Kidney (tissue), 14 donors: ENCODE results near the gene AHCY. TPM values are rescaled to one million over a fixed set of nuclear protein-coding genes. Genes with fewer than 3 reads are reported as not detected.

Experiments
- DNase-seq, 5 donors: peaks; one replicate each; pipeline ENCODE4 v3.0.0-alpha.2; 2013 to 2020
- FAIRE-seq: peaks from 2 replicates; lab custom pipeline; 2012; peaks lifted over from hg19 to GRCh38; lab: Jason Lieb, UNC
- H3K27ac ChIP-seq, 2 donors: one replicate each; pipeline ENCODE4 v1.7.0; 2013; ENCODE audit warnings: low read depth in 2 of 2, low read length in 2 of 2, inconsistent platforms in 1 of 2
- H3K27me3 ChIP-seq: one replicate; pipeline ENCODE4 v1.7.1; 2013; ENCODE audit warnings: low read length, inconsistent platforms; ENCODE audit not compliant: control insufficient read depth, insufficient read depth
- H3K36me3 ChIP-seq, 3 donors: one replicate each; pipeline versions ENCODE4 v1.7.0 to v1.7.1; 2013; ENCODE audit warnings: low read length in 3 of 3, control low read depth in 1 of 3, inconsistent platforms in 1 of 3; ENCODE audit not compliant: insufficient read depth in 3 of 3, control insufficient read depth in 2 of 3
- H3K4me1 ChIP-seq, 3 donors: one replicate each; pipeline versions ENCODE4 v1.7.0 to v1.7.1; 2013; ENCODE audit warnings: low read length in 3 of 3, inconsistent platforms in 1 of 3, low read depth in 1 of 3; ENCODE audit not compliant: control insufficient read depth in 2 of 3, insufficient read depth in 2 of 3
- H3K4me3 ChIP-seq, 3 donors: one replicate each; pipeline versions ENCODE4 v1.7.0 to v1.8.1; 2013; ENCODE audit warnings: low read length in 3 of 3, control low read depth in 1 of 3, inconsistent platforms in 1 of 3
- H3K9ac ChIP-seq, 3 donors: one replicate each; pipeline versions ENCODE4 v1.7.0 to v1.7.1; 2013; ENCODE audit warnings: low read length in 3 of 3, control low read depth in 1 of 3, inconsistent platforms in 1 of 3
- H3K9me3 ChIP-seq, 3 donors: one replicate each; pipeline versions ENCODE4 v1.7.0 to v1.7.1; 2013; ENCODE audit warnings: low read length in 3 of 3, control low read depth in 1 of 3, inconsistent platforms in 1 of 3; ENCODE audit not compliant: control insufficient read depth in 2 of 3, insufficient read depth in 1 of 3
- intact Hi-C: fragments of 100-400 bp; cut with DNase I; formaldehyde crosslinking; loops from one replicate; pipeline ENCODE4 v1.11.1; 2022
- polyA plus RNA-seq: library from polyadenylated mRNA; stranded (reverse); fragments of 350-450 nt; fragmentation: Illumina TruSeq; extraction: RNeasy Lipid Tissue Mini Kit (QIAGEN cat#74804); gene quantifications from one replicate; pipeline ENCODE4 v1.2.3, GENCODE V29; 2014; ENCODE audit warnings: low read depth, low replicate concordance; ENCODE audit not compliant: insufficient read depth
- total RNA-seq: library from RNA; stranded (reverse); fragmentation: NEBNext Ultra II Directional; extraction: Animal tissue kit (Norgen Biotek cat#: 25700); gene quantifications from one replicate; pipeline ENCODE4 v1.2.1, GENCODE V29; 2021
- TF ChIP-seq, protein P1 (sequence below): IDR thresholded peaks from 3 replicates; pipeline ENCODE4 v1.5.1; 2012; ENCODE audit warnings: mild to moderate bottlenecking, moderate library complexity, borderline replicate concordance; ENCODE audit not compliant: insufficient read depth; ENCODE audit errors: extremely low read depth
- donor health status: control.
- donor health status: control.
- donor health status: control.
- donor health status: control.
- donor health status: control.
- donor health status: DM: yes; HTN: yes; CAD: no.
- donor health status: Normal renal cell carcinoma (clear cell type).

The AHCY gene
- total and polyA plus RNA-seq, 2 donors from 2014 or later = 70.3 to 144 TPM

GRCh38 chr20:34337982-34338726 lies 35.0 kb upstream of the AHCY start:
- intact Hi-C loops = no loop called here

GRCh38 chr20:34337544-34337943 lies 34.4 kb upstream of the AHCY start:
- DNase-seq (no peak), FAIRE-seq (no peak)
- intact Hi-C loops = no loop called here
- Histone ChIP-seq H3K27ac (no peak overlapping the region), H3K9ac (no peak overlapping the region), H3K4me3 (no peak overlapping the region), H3K4me1 (no peaks in the 10 kb centered on the region), H3K36me3 (no peaks in the 10 kb centered on the region), H3K9me3 (no peaks in the 10 kb centered on the region), H3K27me3 (no peaks in the 10 kb centered on the region)
- TF ChIP-seq, protein P1, sequence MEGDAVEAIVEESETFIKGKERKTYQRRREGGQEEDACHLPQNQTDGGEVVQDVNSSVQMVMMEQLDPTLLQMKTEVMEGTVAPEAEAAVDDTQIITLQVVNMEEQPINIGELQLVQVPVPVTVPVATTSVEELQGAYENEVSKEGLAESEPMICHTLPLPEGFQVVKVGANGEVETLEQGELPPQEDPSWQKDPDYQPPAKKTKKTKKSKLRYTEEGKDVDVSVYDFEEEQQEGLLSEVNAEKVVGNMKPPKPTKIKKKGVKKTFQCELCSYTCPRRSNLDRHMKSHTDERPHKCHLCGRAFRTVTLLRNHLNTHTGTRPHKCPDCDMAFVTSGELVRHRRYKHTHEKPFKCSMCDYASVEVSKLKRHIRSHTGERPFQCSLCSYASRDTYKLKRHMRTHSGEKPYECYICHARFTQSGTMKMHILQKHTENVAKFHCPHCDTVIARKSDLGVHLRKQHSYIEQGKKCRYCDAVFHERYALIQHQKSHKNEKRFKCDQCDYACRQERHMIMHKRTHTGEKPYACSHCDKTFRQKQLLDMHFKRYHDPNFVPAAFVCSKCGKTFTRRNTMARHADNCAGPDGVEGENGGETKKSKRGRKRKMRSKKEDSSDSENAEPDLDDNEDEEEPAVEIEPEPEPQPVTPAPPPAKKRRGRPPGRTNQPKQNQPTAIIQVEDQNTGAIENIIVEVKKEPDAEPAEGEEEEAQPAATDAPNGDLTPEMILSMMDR = no peak

More at GRCh38 chr20:34337982-34338726, 35.0 kb upstream of the AHCY start:
- H3K27ac ChIP-seq = no peak overlapping the region
- no peak overlapping the region for H3K9ac ChIP-seq
- no peak overlapping the region for H3K4me3 ChIP-seq
- FAIRE-seq (no peak), DNase-seq (no peak)
- H3K27me3 ChIP-seq = no peaks in the 10 kb centered on the region
- no peaks in the 10 kb centered on the region for H3K9me3 ChIP-seq
- H3K36me3 ChIP-seq = no peaks in the 10 kb centered on the region
- TF ChIP-seq, protein P1 = no peak
- H3K4me1 ChIP-seq = no peaks in the 10 kb centered on the region

- FAIRE-seq (no peak), DNase-seq (no peak)
- intact Hi-C loops = no loop called here
- Histone ChIP-seq H3K4me1 (no peaks in the 10 kb centered on the region), H3K9me3 (no peaks in the 10 kb centered on the region), H3K27ac (no peak overlapping the region), H3K4me3 (no peak overlapping the region), H3K36me3 (no peaks in the 10 kb centered on the region), H3K27me3 (no peaks in the 10 kb centered on the region), H3K9ac (no peak overlapping the region)
- TF ChIP-seq, protein P1 = no peak
These were observed 31.7 kb upstream of the AHCY start for GRCh38 chr20:34334654-34335407.
